Activated CD4-positive, alpha-beta T cell treated with anti-CD3 and anti-CD28 coated beads, Interleukin-2, amount 50 U/mL, for 24 hours (primary cell): ENCODE results near the gene THEM5.

ENCODE experiments used
- DNase-seq, 2 donors: peaks; one replicate each; pipeline ENCODE4 v3.0.0-alpha.2; 2020; ENCODE audit warnings: low read depth in 1 of 2, low spot score in 1 of 2

THEM5 gene

GRCh38 chr1:151801846-151802245 is 51.7 kb downstream of the THEM5 start:
- DNase-seq, result no peak

- DNase-seq, result no peak
Observed at GRCh38 chr1:151801310-151801820, 52.1 kb downstream of the THEM5 start.

GRCh38 chr1:151800830-151801229 is 52.7 kb downstream of the THEM5 start:
- DNase-seq, result no peak

- DNase-seq, result no peak
Observed at GRCh38 chr1:151799179-151800022, 54.1 kb downstream of the THEM5 start.

GRCh38 chr1:151798571-151798970 is 54.9 kb downstream of the THEM5 start:
- DNase-seq, result no peak
